GM15510 (cell line): ENCODE data around the gene CD82.

Experiments used
- POLR2A ChIP-seq: IDR thresholded peaks from 3 replicates; pipeline ENCODE4 v1.6.1; 2011; ENCODE audit warnings: borderline replicate concordance; ENCODE audit not compliant: insufficient read length; ENCODE audit errors: extremely low read depth

The CD82 gene

DNA sequence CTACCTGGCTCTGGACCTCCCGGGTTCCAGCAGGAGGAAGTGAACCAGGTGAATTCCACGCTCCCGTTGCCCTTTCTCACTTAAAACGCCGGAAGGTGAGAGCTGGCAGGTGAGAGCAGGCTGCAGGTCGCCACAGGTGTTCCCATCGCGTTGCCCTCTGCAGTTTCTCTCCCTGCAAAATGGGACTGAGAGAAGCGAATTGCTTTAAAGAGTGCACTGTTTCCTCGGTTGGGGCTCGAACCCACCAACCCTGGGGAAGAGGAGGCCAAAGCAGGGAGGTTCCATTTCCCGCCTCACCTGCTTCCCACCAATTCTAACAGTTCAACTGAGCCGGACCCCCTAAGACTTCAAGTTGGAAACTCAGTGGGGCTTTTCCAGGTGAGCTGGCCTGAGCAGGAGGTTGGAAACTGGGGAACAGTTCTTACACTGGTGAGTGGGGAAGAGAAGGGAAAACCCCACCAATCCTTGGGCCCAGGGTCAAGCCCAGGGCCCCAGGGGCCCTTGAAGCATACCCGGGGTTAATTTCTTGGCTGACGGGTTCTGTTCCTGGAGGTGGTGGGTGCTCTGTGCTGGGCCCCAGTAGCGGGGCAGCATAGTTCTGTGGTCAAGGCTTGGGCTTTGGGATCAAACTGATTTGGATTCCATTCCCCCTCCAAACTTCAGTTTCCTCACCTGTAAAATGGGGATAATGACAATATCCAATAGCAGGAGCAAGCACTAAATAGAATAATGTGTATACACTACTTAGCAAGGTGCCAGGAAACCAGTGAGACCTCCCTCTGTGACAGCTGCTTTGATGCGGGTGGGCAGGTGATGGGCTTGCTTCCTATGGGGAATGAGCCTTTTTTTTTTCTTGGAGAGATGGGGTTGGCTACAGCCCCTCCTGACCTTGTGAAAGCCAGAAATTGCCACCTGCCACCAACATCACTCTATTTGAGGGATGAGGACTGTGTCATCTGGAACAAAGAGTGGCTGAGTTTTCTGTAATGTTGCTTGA lies 788 bp downstream of the CD82 start:
- no peak for TF ChIP-seq POLR2A

- TF ChIP-seq POLR2A, result peak; percentile 20
Measured at GRCh38 chr11:44566952-44567875, 1.8 kb downstream of the CD82 start.

DNA sequence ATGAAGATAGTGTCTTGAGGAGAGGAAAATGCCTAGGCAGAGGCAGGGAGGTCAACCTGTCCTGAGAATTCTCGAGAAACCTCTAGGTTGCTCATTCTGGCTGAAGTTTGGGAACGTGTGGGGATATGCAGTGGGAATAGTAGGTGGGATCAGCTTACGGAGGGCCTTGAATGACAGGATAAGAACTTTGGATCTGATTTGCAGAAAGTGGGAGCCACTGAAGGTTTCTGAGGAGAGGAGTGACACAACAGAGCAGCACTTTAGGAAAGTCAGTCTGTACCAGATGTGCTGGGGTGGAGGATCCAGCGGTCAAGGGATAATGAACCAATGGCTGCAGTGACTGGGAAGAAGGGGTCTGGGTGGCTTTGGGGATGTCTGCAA lies 2.4 kb downstream of the CD82 start:
- TF ChIP-seq POLR2A, result no peak

DNA sequence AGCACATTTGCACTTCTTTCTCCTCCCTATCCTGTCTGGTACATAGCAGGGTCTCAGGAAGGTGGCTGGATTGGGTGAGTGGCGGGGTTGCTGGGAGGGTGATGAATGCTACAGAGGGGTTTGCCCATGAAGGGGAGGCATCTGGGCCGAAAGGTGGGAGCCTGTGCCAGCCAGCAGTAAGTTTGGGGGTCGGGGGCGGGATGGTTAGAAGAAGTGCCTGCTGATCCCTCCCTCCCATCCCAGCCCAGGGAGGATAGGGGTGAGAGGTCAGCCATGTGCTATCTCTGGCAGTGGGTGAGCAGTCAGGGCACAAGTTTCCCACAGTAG lies 2.8 kb downstream of the CD82 start:
- no peak for TF ChIP-seq POLR2A

DNA sequence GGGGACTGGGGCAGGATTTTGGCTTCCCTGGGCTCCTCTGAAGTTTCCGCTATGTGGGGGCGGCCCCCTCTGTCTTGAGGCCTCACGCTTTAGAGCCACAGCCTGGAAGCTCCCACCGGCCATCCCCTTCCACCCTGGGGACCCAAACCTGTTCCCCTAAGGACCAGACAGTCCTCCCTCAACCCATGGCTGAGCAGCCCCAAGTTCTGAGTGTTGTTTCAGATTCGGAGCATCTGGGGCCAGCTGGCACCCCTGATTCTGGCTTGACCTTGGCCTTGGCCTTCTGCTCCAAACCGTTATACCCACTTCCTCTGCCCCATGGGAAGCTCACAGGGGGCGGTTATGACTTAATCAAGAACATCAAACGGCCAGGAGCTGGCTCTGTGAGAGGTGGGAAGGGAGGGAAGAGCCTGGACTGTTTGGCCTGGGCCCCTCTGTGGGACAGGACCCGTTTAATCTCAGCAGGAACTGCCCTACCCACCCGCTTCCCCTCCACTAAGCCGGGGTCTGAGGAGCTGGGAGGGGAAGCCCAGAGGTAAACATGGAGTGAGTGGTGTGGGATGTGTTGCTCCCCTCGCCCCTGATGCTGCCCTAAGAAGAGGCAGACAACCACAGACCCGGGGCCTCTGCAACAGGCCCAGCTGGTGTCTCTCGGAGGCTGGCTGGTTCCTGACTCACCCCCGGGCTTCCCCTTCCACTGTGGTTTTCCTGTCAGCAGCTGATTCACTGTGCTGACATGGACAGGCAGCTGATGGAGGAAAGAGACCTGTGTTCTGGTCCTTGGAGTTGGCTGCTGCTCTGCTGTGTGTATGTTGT lies 3.4 kb downstream of the CD82 start:
- TF ChIP-seq POLR2A, result peak; percentile 25

- TF ChIP-seq POLR2A, result no peak
Measured at GRCh38 chr11:44570411-44571155, 5.1 kb downstream of the CD82 start.

DNA sequence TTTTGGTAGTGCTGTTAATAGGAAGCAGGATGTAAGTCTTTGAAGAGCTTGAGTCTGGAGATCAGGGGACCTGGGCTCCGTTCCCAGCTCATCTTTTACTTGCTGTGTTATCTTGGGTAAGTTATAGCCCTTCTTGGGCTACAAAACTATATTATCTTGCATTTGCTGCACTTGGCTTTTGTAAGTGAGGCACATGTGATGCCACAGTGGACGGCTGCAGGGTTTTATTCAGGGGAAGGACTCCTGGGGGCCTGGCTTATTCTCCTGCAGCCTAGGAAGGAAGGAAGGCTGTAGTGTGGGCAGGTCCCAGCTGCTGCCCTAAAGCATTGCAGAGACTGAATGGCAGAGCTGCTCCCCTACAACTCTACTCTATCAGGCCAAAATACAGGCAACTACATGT lies 6.4 kb downstream of the CD82 start:
- TF ChIP-seq POLR2A, result no peak

DNA sequence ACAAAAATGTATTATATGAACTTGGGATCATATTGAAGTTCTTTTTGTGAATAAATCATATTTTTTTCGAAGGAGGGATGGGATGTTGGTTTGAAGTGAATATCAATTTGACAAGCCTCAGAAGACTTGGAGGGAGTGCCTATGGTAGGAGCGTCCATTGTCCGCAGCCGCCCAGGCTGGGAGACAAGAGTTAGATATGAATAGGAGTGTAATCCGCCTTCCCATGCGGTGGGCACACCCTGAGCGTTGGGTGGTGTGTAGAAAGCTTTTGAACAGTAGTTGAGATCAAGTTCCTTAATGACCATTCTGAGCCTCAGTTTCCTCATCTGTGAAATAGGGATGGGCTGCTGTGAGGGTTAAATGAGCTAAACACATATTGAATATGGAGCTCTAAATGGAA lies 7.0 kb downstream of the CD82 start:
- no peak for TF ChIP-seq POLR2A

- no peak for TF ChIP-seq POLR2A
Measured at GRCh38 chr11:44572884-44573283, 7.4 kb downstream of the CD82 start.

DNA sequence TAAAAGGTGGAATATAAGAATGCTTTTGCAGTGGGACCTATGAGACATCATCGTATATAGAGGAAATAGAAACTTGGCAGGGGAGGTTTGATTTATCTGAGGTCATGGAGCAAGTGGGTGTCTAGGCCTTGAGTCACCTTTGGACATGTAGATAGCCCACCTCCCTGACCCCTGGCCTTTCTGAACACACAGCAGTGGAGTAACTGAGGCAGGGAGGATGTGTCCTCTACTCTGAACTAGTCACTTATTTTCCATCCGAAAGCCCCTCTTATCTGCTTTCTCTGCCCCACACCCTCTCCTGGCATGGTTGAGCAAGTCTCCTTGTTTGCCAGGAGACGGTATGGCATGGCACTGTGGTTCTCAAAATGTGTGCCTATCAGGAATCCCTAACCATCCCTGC lies 7.9 kb downstream of the CD82 start:
- no peak for TF ChIP-seq POLR2A

DNA sequence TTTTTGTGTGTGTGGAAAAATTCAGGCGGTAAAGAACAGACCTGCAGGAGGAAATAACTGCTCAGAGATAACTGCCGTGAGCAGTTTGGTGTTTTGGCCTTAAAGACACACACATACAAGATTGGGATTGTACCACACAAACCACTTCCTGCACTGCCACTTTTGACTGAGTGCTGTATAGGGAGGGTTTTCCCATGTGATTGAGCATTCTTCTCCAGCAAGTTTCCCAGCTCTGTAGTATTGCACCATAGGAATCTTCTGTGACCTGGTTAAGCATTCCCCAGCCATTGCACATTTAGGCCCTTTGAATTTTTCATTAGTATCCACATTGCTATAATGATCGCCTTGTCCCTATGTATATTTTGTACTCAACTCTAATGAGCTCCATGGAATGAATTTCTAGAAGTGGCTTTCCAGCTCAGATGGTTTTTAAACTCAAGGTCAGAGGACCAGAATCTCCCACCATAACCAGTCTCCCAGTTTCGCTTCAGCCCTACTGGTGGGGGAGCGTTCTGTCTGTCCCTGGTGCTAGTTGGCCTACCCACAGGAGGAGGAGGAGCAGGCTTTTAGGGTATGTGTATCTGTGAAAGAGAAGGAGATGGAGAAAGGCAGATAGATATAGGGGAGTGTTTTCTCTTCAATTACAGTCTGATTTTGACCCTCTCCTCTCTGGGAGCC lies 9.3 kb downstream of the CD82 start:
- no peak for TF ChIP-seq POLR2A

DNA sequence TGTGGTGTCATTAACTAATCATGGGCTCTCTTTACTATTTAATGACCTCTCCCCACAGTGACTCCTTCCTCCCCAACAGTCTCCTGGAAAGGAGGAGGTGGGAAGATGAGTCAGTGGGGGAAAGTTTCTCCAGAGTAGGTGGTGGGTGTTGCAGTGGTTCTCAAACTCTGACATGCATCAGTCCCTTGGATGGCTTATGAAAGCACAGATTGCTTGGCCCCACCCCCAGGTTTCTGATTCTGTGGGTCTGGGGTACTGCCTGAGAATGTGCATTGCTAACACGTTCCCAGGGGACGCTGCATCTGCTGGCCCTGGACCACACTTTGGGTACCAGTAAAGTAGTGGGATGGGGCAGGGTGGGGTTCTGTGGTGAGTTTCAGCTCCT lies 9.8 kb downstream of the CD82 start:
- no peak for TF ChIP-seq POLR2A

DNA sequence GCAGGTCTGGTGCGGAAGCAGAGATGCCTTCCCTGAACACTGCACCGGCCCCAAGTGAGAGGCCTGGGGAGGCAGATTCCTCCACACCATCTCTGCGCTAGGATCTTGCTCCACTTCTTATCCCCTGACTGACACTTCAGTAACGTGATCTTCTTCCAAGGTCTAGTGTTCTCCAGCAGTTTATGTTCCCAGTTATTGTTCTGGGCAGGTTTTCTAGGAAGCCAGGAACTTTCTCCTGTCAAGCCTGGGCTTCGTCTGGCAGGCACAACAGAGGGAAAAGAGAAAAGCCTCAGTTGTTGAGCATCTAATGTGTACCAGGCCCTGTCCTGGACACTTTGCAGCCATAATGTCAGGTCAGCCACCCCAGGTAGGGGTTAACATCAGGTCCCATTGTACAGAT lies 10.5 kb downstream of the CD82 start:
- no peak for TF ChIP-seq POLR2A

DNA sequence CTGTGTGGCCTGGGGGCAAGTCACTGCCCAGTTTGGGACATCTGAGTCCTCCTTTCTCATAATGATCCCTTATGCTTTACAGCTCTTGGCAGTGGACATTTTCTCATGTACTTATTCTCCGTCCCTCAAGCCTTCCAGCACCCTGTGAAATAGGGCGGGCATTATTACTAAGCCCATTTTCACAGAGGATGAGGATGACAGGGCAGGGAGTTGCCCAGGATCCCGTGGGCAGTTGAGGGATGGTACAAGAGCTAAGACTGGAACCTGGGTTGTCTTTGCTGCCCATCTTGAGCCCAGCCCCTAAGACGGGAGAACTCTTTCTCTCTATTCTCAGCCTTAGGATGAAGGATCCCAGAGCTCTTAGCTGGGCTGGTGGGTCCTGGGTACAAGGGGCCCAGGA lies 11.2 kb downstream of the CD82 start:
- no peak for TF ChIP-seq POLR2A

- TF ChIP-seq POLR2A, result no peak
Measured at GRCh38 chr11:44577231-44577830, 11.9 kb downstream of the CD82 start.
